HG02610 (cell line): ENCODE results near the gene EPN1.

Experiments
- ATAC-seq: cut with Tn5 transposase; IDR thresholded peaks from one replicate; pipeline ENCODE4 v1.9.1; 2021; ENCODE audit warnings: mild to moderate bottlenecking, moderate library complexity; ENCODE audit not compliant: unreplicated experiment

Gene EPN1

GRCh38 chr19:55660404-55660803 lies 14.6 kb upstream of the EPN1 start:
- no peak for ATAC-seq

- ATAC-seq: no peak
Observed at GRCh38 chr19:55660991-55661390, 14.0 kb upstream of the EPN1 start.

DNA sequence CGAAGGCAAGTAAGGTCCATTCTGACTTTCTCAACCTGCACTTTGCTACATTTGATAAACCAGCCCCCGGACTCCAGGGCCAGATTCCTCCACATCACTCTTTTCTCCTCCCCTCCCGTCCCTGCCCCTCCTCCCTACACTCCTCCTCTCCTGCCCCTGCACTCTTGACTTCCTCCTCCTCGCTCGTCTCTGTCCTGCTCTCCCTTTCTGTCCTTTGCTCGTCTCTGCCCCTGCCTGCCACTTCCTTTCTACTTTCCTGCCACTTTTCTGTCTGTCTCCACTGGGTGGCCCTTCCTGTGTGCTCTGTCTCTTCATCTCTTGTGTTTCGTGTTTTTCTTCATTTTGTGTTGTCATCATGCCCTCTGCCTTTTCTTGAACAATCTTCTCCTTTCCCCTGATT lies 13.2 kb upstream of the EPN1 start:
- no peak for ATAC-seq

- ATAC-seq: no peak
Observed at GRCh38 chr19:55663846-55664536, 11.0 kb upstream of the EPN1 start.

DNA sequence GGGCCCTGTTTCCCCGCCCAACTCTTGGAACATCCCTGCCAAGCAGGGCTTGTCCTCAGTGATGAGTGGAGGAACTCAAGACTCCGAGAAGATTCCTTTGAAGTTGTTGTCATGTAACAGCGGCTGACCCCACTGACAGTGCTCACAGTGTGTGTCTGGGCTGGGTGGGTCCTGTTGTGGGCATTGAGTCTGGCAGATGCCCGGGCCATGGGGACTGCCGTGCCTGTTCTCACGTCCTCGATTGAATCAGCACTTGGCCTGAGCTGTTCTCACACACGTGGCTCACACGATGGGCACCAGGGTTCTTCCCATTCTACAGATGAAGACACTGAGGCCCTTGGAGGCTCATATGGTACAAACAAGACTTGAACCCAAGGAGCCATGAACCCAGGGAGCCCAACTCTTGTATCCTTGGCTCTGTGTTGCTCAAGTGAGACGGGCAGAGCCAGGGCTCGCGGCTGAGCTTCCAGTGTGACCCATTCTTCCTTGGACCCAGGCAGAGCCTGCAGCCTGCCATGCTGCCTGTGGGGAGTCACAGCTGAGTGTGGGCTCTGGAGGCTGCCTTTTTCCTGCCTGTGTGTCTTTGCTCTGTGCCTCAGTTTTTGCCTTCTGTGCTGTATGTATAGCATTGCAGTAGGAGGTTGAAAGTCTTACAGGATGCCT lies 8.6 kb upstream of the EPN1 start:
- ATAC-seq: no peak

DNA sequence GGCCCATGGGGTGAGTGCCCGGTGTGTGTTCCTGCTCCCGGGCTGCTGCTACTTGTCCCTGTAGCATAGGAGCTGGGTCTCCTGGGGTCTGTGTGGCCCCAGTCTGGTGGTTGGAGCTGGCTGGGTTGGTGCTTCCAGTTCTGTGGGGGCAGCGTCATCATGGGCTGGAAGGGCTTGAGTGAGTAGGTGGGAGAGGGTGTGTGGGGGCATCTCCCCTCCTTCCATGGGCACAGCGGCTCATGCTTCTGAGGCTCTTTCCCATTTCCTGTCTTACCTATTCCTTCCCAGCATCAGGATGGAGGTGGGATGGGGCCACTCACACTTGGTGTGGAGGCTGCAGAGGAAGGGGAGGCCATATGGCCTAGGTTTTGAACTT lies 8.0 kb upstream of the EPN1 start:
- no peak for ATAC-seq

GRCh38 chr19:55667511-55667910 lies 7.5 kb upstream of the EPN1 start:
- no peak for ATAC-seq

DNA sequence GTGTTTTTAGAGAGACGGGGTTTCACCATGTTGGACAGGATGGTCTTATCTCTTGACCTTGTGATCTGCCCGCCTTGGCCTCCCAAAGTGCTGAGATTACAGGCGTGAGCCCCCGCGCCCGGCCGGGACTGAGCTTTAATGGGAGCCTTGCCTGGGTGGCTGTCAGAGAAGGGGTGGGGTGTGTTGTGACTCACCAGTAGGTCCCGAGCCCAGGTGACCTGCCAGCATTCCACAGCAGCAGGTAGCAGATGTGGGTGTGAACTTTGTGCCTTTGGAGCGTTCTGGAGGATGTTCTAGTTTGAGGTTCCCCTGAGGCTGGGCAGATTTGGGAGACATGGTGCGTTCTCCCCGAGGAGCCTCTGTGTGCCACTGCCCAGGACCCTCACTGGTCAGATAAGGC lies 7.1 kb upstream of the EPN1 start:
- ATAC-seq: no peak

GRCh38 chr19:55668603-55669348 lies 6.2 kb upstream of the EPN1 start:
- ATAC-seq: no peak

DNA sequence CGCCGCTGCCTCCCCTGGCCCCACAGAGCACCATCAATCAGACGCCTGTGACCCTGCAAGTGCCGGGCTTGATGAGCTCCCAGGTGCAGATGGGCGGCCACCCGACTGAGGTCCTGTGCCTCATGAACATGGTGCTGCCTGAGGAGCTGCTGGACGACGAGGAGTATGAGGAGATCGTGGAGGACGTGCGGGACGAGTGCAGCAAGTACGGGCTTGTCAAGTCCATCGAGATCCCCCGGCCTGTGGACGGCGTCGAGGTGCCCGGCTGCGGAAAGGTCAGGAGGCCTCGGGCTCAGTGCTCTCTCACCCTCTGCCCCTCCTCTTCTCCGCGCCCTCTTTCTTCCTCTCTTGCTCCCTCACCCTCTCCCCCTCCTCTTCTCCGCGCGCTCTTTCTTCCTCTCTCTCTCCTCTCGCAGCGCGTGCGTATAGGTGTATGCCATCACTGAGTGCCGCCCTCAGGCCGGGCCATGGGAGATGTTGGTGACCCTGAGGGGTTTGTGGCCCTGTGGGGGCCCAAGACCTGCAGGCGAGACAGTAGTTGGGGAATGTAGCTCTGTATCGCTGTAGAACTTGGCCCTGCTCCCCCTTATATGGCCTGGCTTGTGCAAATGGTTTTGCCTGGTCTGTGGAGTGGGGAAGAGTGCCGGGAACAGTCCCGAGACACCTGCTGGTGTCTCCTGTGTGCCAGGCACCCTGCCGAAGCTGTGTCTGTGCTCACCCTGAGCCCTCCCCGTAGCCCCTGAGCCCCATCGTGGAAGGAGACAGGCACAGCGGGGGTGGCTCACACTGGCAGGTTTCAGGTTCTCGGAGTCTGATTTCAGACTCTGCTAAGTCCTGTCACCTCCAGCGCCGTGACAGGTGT lies 5.4 kb upstream of the EPN1 start:
- ATAC-seq: no peak

DNA sequence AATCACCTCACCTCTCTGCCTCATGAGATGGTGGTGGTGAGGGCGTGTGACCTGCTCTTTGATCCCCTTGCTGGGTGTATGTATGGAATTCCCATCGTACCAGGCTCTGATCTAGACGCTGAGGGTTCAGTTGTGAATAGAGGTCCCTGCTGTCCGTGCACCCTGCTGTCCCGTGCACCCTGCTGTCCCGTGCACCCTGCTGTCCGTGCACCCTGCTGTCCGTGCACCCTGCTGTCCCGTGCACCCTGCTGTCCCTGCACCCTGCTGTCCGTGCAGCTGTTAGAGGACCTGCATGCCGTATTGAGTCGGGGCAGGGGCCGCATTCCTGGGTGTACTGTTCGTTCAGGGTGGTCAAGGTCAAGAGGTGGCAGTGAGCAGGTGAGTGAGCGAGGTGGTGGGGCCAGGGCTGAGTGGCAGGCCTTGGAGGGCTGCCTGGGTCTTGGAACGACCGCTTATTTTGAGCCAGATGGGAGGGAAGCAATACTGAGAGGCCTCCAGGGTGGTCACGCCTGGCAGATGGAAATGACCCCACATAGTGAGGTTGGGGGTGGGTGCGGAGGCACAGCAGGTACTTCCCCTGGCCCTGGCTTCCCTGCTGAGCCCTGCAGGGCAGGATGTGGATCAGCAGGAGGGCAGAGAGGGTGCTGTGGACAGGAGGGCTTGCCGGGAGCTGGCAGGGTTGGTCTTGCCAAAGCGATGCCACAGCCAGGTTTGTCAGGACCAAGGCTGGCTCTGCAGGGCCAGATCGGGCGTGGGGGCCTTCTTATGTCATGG lies 4.6 kb upstream of the EPN1 start:
- ATAC-seq: no peak

DNA sequence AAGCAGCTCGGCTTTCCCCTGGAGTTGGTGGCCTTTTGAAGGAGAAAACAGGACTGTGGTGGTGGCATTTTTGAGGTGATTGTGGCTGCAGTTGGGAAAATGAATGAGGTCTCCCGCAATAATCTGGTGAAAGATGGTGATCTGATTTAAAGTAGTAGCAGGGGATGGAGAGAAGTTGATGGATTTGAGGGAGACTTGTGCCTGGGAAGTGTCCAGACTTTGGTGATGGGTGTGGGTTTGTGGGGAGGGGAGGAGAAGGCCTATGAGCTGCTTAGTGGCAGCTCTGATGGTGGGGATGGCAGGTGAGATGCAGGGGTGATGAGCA lies 4.0 kb upstream of the EPN1 start:
- no peak for ATAC-seq

GRCh38 chr19:55672418-55672817 lies 2.6 kb upstream of the EPN1 start:
- ATAC-seq: no peak

DNA sequence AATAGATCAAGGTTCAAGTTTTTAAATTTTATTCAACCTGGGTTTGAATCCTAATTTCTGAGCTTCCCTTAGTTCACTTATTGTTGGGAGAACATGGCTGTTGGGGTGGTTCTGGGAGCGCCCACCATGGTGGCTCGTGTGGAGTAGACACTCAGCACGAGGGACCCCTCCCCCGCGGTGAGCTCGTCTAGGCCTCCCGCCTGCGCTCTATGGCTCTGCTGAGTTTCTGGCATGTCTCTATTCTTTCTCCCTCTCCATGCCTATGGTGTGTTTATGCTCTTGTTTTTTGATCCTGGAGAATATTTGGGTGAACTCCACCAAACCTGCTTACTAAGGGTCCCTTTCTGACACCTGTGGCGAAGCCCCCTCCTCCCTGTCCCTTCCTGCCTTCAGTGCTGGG lies 1.6 kb upstream of the EPN1 start:
- no peak for ATAC-seq

- no peak for ATAC-seq
Observed at GRCh38 chr19:55673889-55674288, 1.1 kb upstream of the EPN1 start.

- ATAC-seq: no peak
Observed at GRCh38 chr19:55674459-55674840, 576 bp upstream of the EPN1 start.

- ATAC-seq: no peak
Observed at GRCh38 chr19:55675661-55676354, 782 bp downstream of the EPN1 start.

DNA sequence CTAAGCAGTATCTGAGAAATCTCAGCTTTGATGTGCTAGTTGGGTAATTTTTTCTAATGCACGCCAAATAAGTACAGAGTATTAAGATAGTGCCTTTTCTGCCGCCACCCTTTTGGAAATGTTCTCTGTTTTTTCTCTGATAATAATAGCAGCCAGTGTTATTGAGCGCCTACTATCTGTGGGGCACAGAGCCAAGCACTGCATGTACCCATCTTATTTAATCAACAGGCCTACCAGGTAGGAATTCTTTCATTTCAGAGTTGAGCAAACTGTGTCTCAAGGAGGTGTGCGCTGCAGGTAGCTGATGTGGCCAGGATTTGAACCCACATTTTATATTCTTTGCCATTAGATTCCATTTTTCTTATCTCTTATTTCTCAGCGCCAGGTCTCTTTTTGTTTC lies 1.4 kb downstream of the EPN1 start:
- no peak for ATAC-seq

DNA sequence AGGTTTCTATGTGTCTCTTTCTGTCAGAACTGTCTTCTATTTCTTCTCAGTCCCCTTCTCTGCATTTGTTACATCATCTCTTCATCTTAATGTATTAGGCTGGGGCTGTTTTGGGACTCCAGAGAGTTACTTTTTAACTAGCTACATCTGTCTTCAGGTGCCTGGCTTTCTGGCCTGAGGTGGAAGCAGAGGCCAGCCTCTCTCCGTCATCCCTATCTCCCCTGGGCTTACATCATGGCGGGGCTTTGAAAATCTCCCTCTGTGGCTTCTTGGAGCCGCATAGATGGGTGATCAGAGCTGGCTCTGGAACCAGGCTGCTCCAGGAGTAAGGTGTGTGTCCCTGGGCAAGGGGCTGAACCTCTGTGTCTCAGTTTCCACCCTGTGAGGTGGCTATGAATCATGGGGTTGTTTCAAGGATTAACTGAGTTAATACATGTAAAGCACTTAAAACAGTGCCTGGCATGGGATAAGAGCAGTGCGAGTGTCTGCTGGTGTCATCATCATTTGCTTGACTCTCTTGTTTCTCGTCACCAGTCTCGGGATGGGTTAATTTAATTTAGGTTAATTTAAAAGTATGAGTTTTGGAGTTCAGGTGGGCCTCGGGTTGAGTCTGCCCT lies 2.0 kb downstream of the EPN1 start:
- ATAC-seq: no peak

DNA sequence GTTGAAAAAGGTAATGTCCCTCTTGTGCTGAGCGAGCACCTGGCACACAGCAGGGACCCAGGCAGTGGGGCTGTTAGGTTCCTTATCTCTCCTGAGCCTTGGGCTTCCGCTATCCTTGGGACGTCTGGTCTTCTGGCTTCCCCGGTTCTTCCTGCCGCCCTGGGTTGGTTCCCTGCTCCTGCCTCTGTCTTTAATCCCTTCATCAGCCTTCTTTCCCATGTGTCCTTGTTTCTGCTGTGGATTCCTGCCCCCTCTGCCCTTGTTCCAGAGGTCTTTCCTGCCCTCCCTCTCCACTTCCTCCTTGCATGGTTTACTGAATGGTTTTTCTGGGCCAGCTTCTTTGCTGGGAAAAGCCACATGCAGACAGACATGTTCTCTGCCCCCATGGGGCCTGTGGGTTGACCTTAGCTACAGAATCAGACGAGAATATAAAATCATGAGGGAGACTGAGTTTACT lies 2.6 kb downstream of the EPN1 start:
- ATAC-seq: no peak
